H9 (cell line): Measurements from ENCODE around the gene ITGA8. TPM values are rescaled to one million over a fixed set of nuclear protein-coding genes. Genes with fewer than 3 reads are reported as not detected.

ENCODE experiments used
- DNase-seq: peaks from one replicate; pipeline ENCODE4 v3.0.0-alpha.2; 2017
- H2AFZ ChIP-seq: one replicate; pipeline ENCODE4 v1.6.1; 2013; ENCODE audit warnings: mild to moderate bottlenecking, low read length, control low read depth, moderate library complexity
- H2AK5ac ChIP-seq: 2 replicates; pipeline ENCODE4 v1.6.1; 2013; ENCODE audit warnings: low read length, control low read depth, mixed read lengths; ENCODE audit not compliant: insufficient read length
- H2BK120ac ChIP-seq: one replicate; pipeline ENCODE4 v1.6.1; 2013; ENCODE audit warnings: low read depth, mild to moderate bottlenecking, low read length, control low read depth, inconsistent platforms; ENCODE audit not compliant: poor library complexity, severe bottlenecking
- H2BK12ac ChIP-seq: 2 replicates; pipeline ENCODE4 v1.6.1; 2013; ENCODE audit warnings: low read length, control low read depth, mixed read lengths, low read depth; ENCODE audit not compliant: insufficient read length
- H2BK15ac ChIP-seq: 2 replicates; pipeline ENCODE4 v1.6.1; 2013; ENCODE audit warnings: low read depth, low read length, control low read depth
- H2BK20ac ChIP-seq: one replicate; pipeline ENCODE4 v1.6.1; 2013; ENCODE audit warnings: low read depth, mild to moderate bottlenecking, low read length, control low read depth, inconsistent platforms; ENCODE audit not compliant: poor library complexity, severe bottlenecking
- H2BK5ac ChIP-seq: 2 replicates; pipeline ENCODE4 v1.6.1; 2013; ENCODE audit warnings: low read length, control low read depth, mixed read lengths; ENCODE audit not compliant: insufficient read length
- H3K14ac ChIP-seq: 2 replicates; pipeline ENCODE4 v1.6.1; 2013; ENCODE audit warnings: low read length, control low read depth; ENCODE audit not compliant: insufficient read depth
- H3K18ac ChIP-seq: 2 replicates; pipeline ENCODE4 v1.6.1; 2013; ENCODE audit warnings: low read depth, mild to moderate bottlenecking, mixed read lengths, low read length, control low read depth; ENCODE audit not compliant: insufficient read length
- H3K23ac ChIP-seq: 2 replicates; pipeline ENCODE4 v1.6.1; 2013; ENCODE audit warnings: low read length, control low read depth, mixed read lengths, low read depth; ENCODE audit not compliant: insufficient read length
- H3K23me2 ChIP-seq: 2 replicates; pipeline ENCODE4 v1.6.1; 2013; ENCODE audit warnings: low read depth, mild to moderate bottlenecking, mixed read lengths, low read length, control low read depth; ENCODE audit not compliant: insufficient read length, poor library complexity, severe bottlenecking
- H3K27ac ChIP-seq: 2 replicates; pipeline ENCODE4 v1.5.1; 2013; ENCODE audit warnings: low read length, control low read depth, mixed read lengths, low read depth; ENCODE audit not compliant: insufficient read length
- H3K27me3 ChIP-seq: 2 replicates; pipeline ENCODE4 v1.6.1; 2013; ENCODE audit warnings: low read length, control low read depth, inconsistent platforms; ENCODE audit not compliant: insufficient read depth
- H3K4ac ChIP-seq: 2 replicates; pipeline ENCODE4 v1.6.1; 2013; ENCODE audit warnings: low read depth, mild to moderate bottlenecking, control low read depth, inconsistent platforms, low read length, moderate library complexity
- H3K4me1 ChIP-seq: 2 replicates; pipeline ENCODE4 v1.6.1; 2013; ENCODE audit warnings: low read length, control low read depth, inconsistent platforms; ENCODE audit not compliant: insufficient read depth
- H3K4me2 ChIP-seq: 2 replicates; pipeline ENCODE4 v1.6.1; 2013; ENCODE audit warnings: low read length, control low read depth, mixed read lengths; ENCODE audit not compliant: insufficient read length, insufficient read depth
- H3K56ac ChIP-seq: 2 replicates; pipeline ENCODE4 v1.6.1; 2013; ENCODE audit warnings: low read depth, mild to moderate bottlenecking, mixed read lengths, low read length, control low read depth; ENCODE audit not compliant: insufficient read length
- H3K79me1 ChIP-seq: 2 replicates; pipeline ENCODE4 v1.6.1; 2013; ENCODE audit warnings: low read depth, mild to moderate bottlenecking, moderate library complexity, low read length, control low read depth, inconsistent platforms; ENCODE audit not compliant: insufficient read depth, poor library complexity, severe bottlenecking
- H3K79me2 ChIP-seq: 2 replicates; pipeline ENCODE4 v1.6.1; 2013; ENCODE audit warnings: low read length, control low read depth, inconsistent platforms; ENCODE audit not compliant: insufficient read depth
- H3K9ac ChIP-seq: 2 replicates; pipeline ENCODE4 v1.6.1; 2013; ENCODE audit warnings: low read length, control low read depth, mixed read lengths; ENCODE audit not compliant: insufficient read length; ENCODE audit errors: extremely low read depth
- H3K9me3 ChIP-seq: one replicate; pipeline ENCODE4 v1.6.1; 2013; ENCODE audit warnings: low read depth, low read length, inconsistent platforms; ENCODE audit not compliant: control insufficient read depth
- H3T11ph ChIP-seq: one replicate; pipeline ENCODE4 v1.6.1; 2013; ENCODE audit warnings: mild to moderate bottlenecking, low read length, control low read depth, inconsistent platforms
- H4K20me1 ChIP-seq: one replicate; pipeline ENCODE4 v1.6.1; 2013; ENCODE audit not compliant: control insufficient read depth, insufficient read length, insufficient read depth
- H4K5ac ChIP-seq: 2 replicates; pipeline ENCODE4 v1.6.1; 2013; ENCODE audit warnings: low read depth, mild to moderate bottlenecking, mixed read lengths, low read length, control low read depth; ENCODE audit not compliant: insufficient read length
- H4K8ac ChIP-seq: replicated peaks from 2 replicates; pipeline ENCODE4 v1.6.1; 2013; ENCODE audit warnings: low read length, control low read depth, mixed read lengths, low read depth; ENCODE audit not compliant: insufficient read length
- H4K91ac ChIP-seq: 2 replicates; pipeline ENCODE4 v1.6.1; 2013; ENCODE audit warnings: low read depth, mild to moderate bottlenecking, moderate library complexity, mixed read lengths, low read length, control low read depth; ENCODE audit not compliant: insufficient read length
- H3K27ac Mint-ChIP-seq, 3 experiments: 2 replicates in 2 of 3; 3 replicates in 1 of 3; pipeline ENCODE4 v1.8.0; 2020 to 2021; ENCODE audit warnings: mixed read lengths in 3 of 3, mild to moderate bottlenecking in 1 of 3, moderate library complexity in 1 of 3
- H3K27me3 Mint-ChIP-seq: 2 replicates; pipeline ENCODE4 v1.8.0; 2021; ENCODE audit warnings: low read depth, mild to moderate bottlenecking, moderate library complexity, mixed read lengths
- H3K36me3 Mint-ChIP-seq, 3 experiments: 2 replicates in 2 of 3; 3 replicates in 1 of 3; pipeline ENCODE4 v1.8.0; 2020 to 2021; ENCODE audit warnings: low read depth in 3 of 3, mixed read lengths in 3 of 3; ENCODE audit not compliant: insufficient read depth in 1 of 3
- H3K4me1 Mint-ChIP-seq, 2 experiments: 2 replicates each; pipeline ENCODE4 v1.8.0; 2020; ENCODE audit warnings: mixed read lengths in 2 of 2
- H3K4me3 Mint-ChIP-seq, 2 experiments: 2 replicates in 1 of 2; 3 replicates in 1 of 2; pipeline ENCODE4 v1.8.0; 2020 to 2021; ENCODE audit warnings: mild to moderate bottlenecking in 2 of 2, mixed read lengths in 2 of 2, moderate library complexity in 1 of 2
- H3K9me3 Mint-ChIP-seq, 2 experiments: 2 replicates in 1 of 2; 3 replicates in 1 of 2; pipeline ENCODE4 v1.8.0; 2020; ENCODE audit warnings: mild to moderate bottlenecking in 2 of 2, mixed read lengths in 2 of 2, moderate library complexity in 1 of 2
- CTCF ChIP-seq: fragments of 200-600 bp; sonication (generic); conservative IDR thresholded peaks from 3 replicates; pipeline ENCODE4 v1.8.0; 2021; ENCODE audit warnings: antibody characterized with exemption, mild to moderate bottlenecking
- WGBS: extraction: QIAGEN DNeasy Blood & Tissue Kit; methylation state at CpG from one replicate; pipeline ENCODE4 v1.1.7; 2013; ENCODE audit warnings: missing lambda C conversion rate, low lambda C conversion rate, mixed read lengths; ENCODE audit not compliant: insufficient read length; ENCODE audit errors: extremely low coverage; 5-methylcytosine and 5-hydroxymethylcytosine counted together
- total RNA-seq: library from RNA; stranded (reverse); gene quantifications from 2 replicates; pipeline ENCODE4 v1.2.1, GENCODE V29; 2021

ITGA8 gene
- total RNA-seq, 1 experiment from 2014 or later = not detected

GRCh38 chr10:15735763-15736162, 16.0 kb upstream of the ITGA8 start:
- peaks cover 8% of the 10 kb centered on the region for H3K27me3 Mint-ChIP-seq
- H3K4me1 Mint-ChIP-seq = peaks cover 11 to 16% of the 10 kb centered on the region in 2 experiments
- Histone ChIP-seq H4K8ac (no peak overlapping the region), H2BK20ac (no peak overlapping the region), H3T11ph (no peak overlapping the region), H2AK5ac (no peak overlapping the region), H3K79me2 (no peaks in the 10 kb centered on the region), H3K18ac (no peak overlapping the region), H3K4ac (no peak overlapping the region), H3K27me3 (no peaks in the 10 kb centered on the region), H3K9me3 (no peaks in the 10 kb centered on the region), H2BK5ac (no peak overlapping the region), H2BK120ac (no peak overlapping the region), H3K56ac (no peak overlapping the region), H4K91ac (no peak overlapping the region), H4K20me1 (no peaks in the 10 kb centered on the region), H2BK15ac (no peak overlapping the region), H3K9ac (no peak overlapping the region), H3K4me1 (no peaks in the 10 kb centered on the region), H4K5ac (no peak overlapping the region), H3K23me2 (no peaks in the 10 kb centered on the region), H2AFZ (no peak overlapping the region), H3K27ac (no peak overlapping the region), H3K4me2 (no peak overlapping the region), H2BK12ac (no peak overlapping the region), H3K14ac (no peak overlapping the region), H3K79me1 (no peaks in the 10 kb centered on the region), H3K23ac (no peak overlapping the region)
- WGBS = no CpG with 5 or more reads among the region's 4 CpGs
- no peak overlapping the region for H3K4me3 Mint-ChIP-seq
- H3K36me3 Mint-ChIP-seq = peaks cover 0 to 7% (median 3%) of the 10 kb centered on the region in 3 experiments; a peak in 3 of 7 replicates
- TF ChIP-seq CTCF = no peak
- H3K27ac Mint-ChIP-seq = no peak overlapping the region; a peak in 1 of 7 replicates
- H3K9me3 Mint-ChIP-seq = peaks cover 4 to 10% of the 10 kb centered on the region in 2 experiments; a peak in 4 of 5 replicates
- DNase-seq = no peak
